HTERT RPE-1 (cell line): ENCODE data around the gene TRIM6.
"Not testable (repeated sequence)": the region's sequence is repeated elsewhere in the genome, so short reads cannot be mapped to it uniquely, and the experiment has no call there.

ENCODE experiments used
- in situ Hi-C: fragments of 300-500 bp; cut with MboI; formaldehyde crosslinking; loops from 4 replicates; pipeline ENCODE4 v1.14.3; 2020; ENCODE audit warnings: low sequenced_read_pairs

TRIM6 gene

GRCh38 chr11:5603326-5603725, 6.9 kb downstream of the TRIM6 start:
- in situ Hi-C loops: no loop called here

GRCh38 chr11:5604896-5605295, 8.5 kb downstream of the TRIM6 start:
- in situ Hi-C loops: no loop called here

GRCh38 chr11:5605849-5606248, 9.4 kb downstream of the TRIM6 start:
- in situ Hi-C loops: no loop called here

- in situ Hi-C loops: no loop called here
Measured at GRCh38 chr11:5608808-5609207, 12.4 kb downstream of the TRIM6 start.

GRCh38 chr11:5610446-5610845, 14.0 kb downstream of the TRIM6 start:
- in situ Hi-C loops: no loop called here

- in situ Hi-C loops: no loop called here
Measured at GRCh38 chr11:5611627-5612026, 15.2 kb downstream of the TRIM6 start.

- in situ Hi-C loops: no loop called here
Measured at GRCh38 chr11:5618807-5619206, 22.4 kb downstream of the TRIM6 start.

- in situ Hi-C loops: no loop called here
Measured at GRCh38 chr11:5620651-5621521, 24.4 kb downstream of the TRIM6 start.

- in situ Hi-C loops: no loop called here
Measured at GRCh38 chr11:5621580-5621979, 25.1 kb downstream of the TRIM6 start.

GRCh38 chr11:5622802-5623201, 26.4 kb downstream of the TRIM6 start:
- in situ Hi-C loops: no loop called here

- in situ Hi-C loops: no loop called here
Measured at GRCh38 chr11:5624489-5625279, 28.2 kb downstream of the TRIM6 start, which contains the start of gene TRIM34. TRIM34 (plus strand) TSS chr11:5625001; CDS start chr11:5632332, 7,331 bp downstream.

GRCh38 chr11:5625281-5625680, 28.8 kb downstream of the TRIM6 start:
- in situ Hi-C loops: no loop called here

- in situ Hi-C loops: no loop called here
Measured at GRCh38 chr11:5626196-5626595, 29.8 kb downstream of the TRIM6 start.

- in situ Hi-C loops: no loop called here
Measured at GRCh38 chr11:5631417-5631816, 35.0 kb downstream of the TRIM6 start.

- in situ Hi-C loops: no loop called here
Measured at GRCh38 chr11:5631969-5632635, 35.7 kb downstream of the TRIM6 start.

- in situ Hi-C loops: no loop called here
Measured at GRCh38 chr11:5639953-5640352, 43.5 kb downstream of the TRIM6 start.

- in situ Hi-C loops: no loop called here
Measured at GRCh38 chr11:5643585-5643984, 47.1 kb downstream of the TRIM6 start.

- in situ Hi-C loops: no loop called here
Measured at GRCh38 chr11:5646139-5646538, 49.7 kb downstream of the TRIM6 start.

GRCh38 chr11:5655474-5655873, 59.0 kb downstream of the TRIM6 start:
- in situ Hi-C loops: no loop called here

GRCh38 chr11:5656956-5657355, 60.5 kb downstream of the TRIM6 start:
- in situ Hi-C loops: not testable (repeated sequence)

GRCh38 chr11:5658318-5658717, 61.9 kb downstream of the TRIM6 start:
- in situ Hi-C loops: no loop called here
